ENCODE results near the gene KCNQ5.

The KCNQ5 gene

GRCh38 chr6:72905705-72906478 lies 284.0 kb downstream of the KCNQ5 start:
- DNase-seq (ENCODE audit: low read depth), result no peak

GRCh38 chr6:72911463-72912155 lies 289.7 kb downstream of the KCNQ5 start:
- DNase-seq (ENCODE audit: low read depth), result peak; percentile 65

GRCh38 chr6:72913797-72914196 lies 291.9 kb downstream of the KCNQ5 start:
- no peak for DNase-seq (ENCODE audit: low read depth)

- no peak for DNase-seq (ENCODE audit: low read depth)
Observed at GRCh38 chr6:72916298-72916697, 294.4 kb downstream of the KCNQ5 start.

DNA sequence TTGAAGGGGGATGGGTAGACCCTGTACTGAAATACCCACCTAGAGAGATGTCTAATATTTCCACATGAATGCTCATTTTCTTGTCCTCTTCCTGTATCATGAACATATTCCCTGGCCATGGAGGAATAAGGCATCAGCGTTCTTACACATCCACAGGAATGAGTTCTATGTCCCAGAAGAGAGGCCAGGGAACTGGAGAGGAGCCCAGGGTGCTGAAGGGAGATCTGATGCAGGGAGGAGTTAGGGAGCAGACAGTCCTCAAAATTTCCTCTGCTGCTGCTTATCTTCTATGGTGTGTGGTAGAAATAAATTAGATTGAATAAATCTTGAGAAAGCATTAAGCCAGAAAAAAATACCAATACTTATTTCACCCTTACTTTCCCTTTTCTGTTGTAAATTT lies 295.0 kb downstream of the KCNQ5 start:
- no peak for DNase-seq (ENCODE audit: low read depth)

DNA sequence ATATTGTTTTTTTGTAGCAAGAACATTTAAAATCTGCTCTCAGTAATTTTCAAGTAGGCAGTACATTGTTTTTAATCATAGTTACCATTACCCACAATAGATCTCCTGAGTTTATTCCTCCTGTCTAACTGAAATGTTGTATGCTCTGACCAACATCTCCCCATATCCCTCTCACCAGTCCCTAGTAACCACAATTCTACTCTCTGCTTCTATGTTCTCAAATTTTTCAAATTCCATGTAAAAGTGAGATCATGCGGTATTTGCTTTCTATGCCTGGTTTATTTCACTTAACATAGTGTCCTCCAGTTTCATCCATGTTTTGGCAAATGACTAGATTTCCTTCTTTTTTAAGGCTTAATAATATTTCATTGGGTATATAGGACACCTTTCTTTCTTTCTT lies 300.5 kb downstream of the KCNQ5 start:
- DNase-seq (ENCODE audit: low read depth), result peak; percentile 43

DNA sequence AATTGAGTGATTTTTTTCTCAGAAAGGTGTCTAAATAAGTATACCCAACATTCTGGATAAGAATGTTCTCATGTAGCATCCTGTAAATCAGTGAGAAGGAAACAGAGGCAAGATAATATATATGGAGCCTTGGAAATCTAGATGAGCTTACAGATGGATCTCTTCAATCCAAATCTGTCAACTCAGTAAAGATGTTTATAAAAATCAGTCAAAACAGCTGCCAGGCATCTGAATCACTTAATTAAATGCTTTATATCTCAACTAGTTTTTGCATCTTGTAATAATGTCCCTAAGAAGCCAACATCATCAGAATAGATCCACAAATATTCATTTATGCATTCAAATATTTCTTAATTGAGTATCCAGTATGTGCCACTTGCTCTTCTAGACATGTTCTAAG lies 303.3 kb downstream of the KCNQ5 start:
- no peak for DNase-seq (ENCODE audit: low read depth)

GRCh38 chr6:72930556-72931132 lies 308.8 kb downstream of the KCNQ5 start:
- no peak for DNase-seq (ENCODE audit: low read depth)

DNA sequence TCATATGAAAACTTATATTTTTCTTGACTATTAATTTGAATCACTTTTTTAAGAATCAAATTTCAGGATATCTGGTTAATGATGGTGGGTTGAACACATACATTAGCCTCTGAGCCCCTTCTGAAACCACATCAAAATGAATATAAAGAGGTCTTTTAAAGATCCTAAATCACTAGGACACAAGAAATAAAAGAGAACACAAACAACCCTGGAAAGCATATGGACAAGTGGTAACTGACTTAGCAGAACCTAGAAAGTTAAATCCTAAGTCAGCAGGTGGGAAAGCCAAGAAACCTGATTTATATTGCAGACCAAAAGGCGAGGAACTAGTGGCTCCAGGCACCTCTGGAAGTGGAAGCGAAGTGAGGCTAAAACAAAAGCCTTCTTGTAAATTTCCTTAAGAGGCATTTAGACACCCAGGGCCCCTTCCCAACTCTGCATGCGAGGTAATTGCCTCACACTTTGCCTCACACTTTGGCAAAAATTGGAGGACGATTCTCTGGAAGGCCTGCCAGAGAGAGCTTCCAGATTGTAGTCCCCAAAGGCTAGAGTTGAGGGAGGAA lies 309.5 kb downstream of the KCNQ5 start:
- DNase-seq (ENCODE audit: low read depth), result no peak

GRCh38 chr6:72933233-72933632 lies 311.4 kb downstream of the KCNQ5 start:
- DNase-seq (ENCODE audit: low read depth), result no peak

DNA sequence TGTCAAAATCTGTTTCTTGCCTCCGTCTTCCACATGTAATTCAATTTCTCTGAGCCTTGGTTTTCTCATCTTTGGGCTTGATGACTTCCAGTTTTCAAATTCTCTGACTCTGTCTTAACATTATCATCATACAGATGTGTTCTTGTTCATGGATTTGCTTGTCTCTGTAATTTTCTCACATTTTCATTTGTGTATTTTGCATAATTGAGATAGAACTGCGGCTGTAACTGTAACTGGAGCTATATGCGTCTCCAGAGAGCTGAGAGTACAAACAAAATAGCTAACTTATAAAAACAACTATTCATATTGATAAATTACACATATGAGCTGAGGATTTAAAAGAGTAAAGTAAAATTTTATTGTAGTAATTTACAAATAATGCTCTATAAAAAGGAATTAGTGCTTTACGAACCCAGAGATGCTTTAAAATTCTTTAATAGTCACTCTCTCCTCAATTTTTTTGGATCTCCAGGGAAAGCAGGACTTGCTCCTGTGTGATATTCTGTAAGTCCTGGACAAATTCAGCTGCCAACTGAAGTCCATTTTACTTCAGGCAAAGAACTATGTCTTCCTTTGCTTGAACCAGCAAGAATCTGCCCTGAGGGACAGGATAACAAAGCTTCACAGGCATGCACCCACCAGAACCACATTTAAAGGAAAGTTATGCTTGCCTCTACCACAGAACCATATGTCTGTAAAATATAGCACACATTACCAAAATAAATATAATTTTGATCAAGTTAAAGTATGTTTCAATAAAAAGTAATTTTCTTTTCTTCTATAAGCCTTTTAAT lies 315.1 kb downstream of the KCNQ5 start:
- no peak for DNase-seq (ENCODE audit: low read depth)

DNA sequence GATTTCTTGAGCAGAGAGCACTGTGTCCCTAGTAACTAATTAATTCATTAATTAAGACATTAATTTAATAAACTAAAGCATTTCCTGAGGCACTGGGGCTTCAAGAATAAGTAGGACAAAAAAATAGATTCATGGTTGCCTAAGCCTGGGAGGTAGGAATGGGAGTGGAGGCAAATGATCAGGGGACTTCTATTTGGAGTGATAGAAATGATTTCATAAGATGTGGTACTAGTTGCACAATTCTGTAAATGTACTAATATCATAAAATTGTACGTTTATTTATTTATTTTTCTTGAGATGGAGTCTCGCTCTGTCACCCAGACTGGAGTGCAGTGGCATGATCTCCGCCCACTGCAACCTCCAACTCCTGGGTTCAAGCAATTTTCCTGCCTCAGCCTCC lies 316.2 kb downstream of the KCNQ5 start:
- DNase-seq (ENCODE audit: low read depth), result peak; percentile 38

DNA sequence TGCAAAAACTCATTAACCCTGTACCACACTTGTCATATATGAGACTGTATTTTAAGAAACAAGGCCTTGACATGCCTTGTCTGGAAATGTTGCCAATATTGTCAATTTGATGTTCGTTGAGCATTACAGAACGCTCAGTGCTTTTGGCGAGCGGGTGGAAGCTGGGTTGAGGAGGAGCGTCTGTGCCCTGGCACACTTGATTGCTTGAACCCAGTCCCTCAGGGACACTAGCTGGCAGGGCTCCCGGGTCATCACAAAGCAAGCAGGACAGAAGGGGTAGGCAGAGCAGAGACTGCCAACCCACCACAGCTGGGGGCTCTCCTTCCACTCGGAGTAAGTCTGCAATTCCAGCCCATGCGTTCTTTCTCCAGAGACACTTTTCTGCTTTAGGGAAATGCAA lies 317.1 kb downstream of the KCNQ5 start:
- no peak for DNase-seq (ENCODE audit: low read depth)

DNA sequence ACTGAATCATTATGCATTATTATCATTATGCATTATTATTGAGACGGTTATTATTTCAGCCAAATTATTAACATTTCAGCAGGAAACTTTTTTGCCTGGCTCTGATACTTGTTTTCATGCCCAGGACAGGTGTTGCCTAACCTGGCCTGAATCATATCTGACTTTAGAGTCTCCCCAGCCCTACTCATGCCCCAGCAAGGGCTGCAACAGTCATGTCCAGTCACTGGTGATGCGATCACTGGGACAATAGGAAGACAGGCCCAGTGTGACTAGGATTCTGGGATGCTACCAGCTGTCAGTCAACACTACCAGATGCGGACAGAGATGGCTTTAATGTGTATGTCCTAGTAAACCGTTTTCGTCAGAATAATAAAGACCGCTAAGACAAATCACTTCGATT lies 318.4 kb downstream of the KCNQ5 start:
- no peak for DNase-seq (ENCODE audit: low read depth)

- DNase-seq (ENCODE audit: low read depth), result no peak
Observed at GRCh38 chr6:72941263-72941662, 319.4 kb downstream of the KCNQ5 start.

DNA sequence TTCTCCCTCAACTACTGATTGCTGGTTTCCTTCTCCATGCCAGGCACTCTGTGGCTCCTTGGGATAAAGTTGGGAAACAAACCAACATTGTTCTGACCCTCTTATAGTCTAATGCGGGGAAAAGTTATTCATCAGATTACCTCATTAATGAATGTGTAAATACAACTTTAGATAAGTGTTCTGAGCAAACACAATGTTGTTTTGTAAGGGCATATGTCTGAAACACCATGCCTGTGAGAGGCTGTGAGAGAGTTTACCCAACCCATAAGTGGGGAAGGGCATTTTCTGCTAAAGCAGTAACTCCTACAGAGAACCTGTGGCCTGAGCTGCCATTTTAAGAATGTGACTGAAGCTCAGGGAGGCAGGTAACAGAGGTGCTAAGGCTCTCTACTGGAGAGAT lies 319.9 kb downstream of the KCNQ5 start:
- no peak for DNase-seq (ENCODE audit: low read depth)

DNA sequence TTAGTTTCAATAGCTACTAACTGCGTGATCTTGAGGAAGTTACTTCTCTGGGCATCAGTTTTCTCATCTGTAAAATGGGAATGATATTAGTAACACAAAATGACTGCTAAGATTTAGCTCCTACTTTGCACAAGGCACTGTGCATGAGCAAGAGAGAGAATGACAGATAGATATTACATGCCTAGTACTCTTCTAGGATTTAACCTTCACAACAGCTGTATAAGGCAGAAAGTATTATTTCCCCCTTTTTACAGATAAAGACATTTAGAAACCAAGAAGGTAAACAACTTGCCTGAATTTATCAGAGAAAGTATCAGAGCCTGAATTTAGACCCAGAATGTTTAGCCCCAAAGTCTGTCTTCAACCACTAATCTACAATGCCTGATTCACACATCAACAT lies 321.8 kb downstream of the KCNQ5 start:
- no peak for DNase-seq (ENCODE audit: low read depth)

- peak; percentile 38 for DNase-seq (ENCODE audit: low read depth)
Observed at GRCh38 chr6:72944660-72945059, 322.8 kb downstream of the KCNQ5 start.

DNA sequence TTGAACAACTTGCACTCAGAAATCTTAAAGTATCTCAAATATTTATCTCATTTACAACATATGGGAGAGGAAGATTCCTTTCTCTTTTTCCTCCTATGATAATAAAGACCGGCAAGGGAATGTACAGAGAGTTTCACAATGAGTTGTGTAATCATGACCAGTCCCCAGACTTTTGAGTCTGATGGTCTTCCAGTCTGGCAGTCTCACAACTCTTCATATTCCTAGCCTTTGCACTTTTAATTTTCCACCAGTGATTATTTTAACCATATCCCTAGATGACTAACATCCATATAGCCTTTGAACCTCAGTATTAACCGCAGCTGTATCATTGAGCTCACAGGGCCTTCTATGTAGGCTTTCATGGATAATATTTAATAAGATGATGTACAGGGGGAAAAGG lies 324.9 kb downstream of the KCNQ5 start:
- peak; percentile 95 for DNase-seq (ENCODE audit: low read depth)

DNA sequence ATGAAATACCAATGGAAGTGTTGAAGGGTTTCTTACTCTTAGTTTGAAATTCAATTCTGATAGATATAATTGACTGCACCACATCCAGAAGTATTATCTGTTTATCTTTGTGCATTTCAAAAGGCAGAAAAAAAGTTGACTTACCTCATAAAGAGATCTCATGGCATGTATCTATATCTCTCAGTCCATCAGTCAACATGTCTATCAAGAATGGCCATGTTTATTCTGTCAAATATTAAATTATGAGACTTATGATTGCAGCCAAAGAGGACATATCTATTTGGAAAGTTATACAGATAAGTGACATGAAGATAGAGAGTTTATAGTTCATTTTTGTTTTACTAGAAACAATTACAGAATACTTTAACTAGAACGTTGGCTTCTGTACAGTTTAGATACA lies 325.7 kb downstream of the KCNQ5 start:
- DNase-seq (ENCODE audit: low read depth), result no peak

- DNase-seq (ENCODE audit: low read depth), result peak; percentile 54
Observed at GRCh38 chr6:72948153-72948552, 326.3 kb downstream of the KCNQ5 start.
